Measurements from ENCODE around the gene WSB2. TPM values are rescaled to one million over a fixed set of nuclear protein-coding genes. Genes with fewer than 3 reads are reported as not detected.
A peak's percentile ranks its signal among the peaks of the same experiment; 100 is the strongest.
"Not testable (repeated sequence)": the region's sequence is repeated elsewhere in the genome, so short reads cannot be mapped to it uniquely, and the experiment has no call there.

WSB2 gene
- total RNA-seq, 1 donor from 2014 or later = 37.1 TPM

GRCh38 chr12:118098401-118098800, 37.4 kb upstream of the WSB2 start:
- H3K4me3 Mint-ChIP-seq = no peak overlapping the region
- H3K27ac Mint-ChIP-seq = peak overlapping the region; percentile 7
- no peak for TF ChIP-seq CTCF (IDR thresholded peaks at IDR 0.05; ENCODE audit: unreplicated experiment)
- no peaks in the 10 kb centered on the region for H3K36me3 Mint-ChIP-seq
- H3K4me1 Mint-ChIP-seq = peaks cover 5% of the 10 kb centered on the region
- DNase-seq (ENCODE audit: low spot score in 2 of 2, unreplicated experiment in 2 of 2) = no peak
- H3K27me3 Mint-ChIP-seq (ENCODE audit: low read depth) = no peaks in the 10 kb centered on the region
- H3K9me3 Mint-ChIP-seq = no peaks in the 10 kb centered on the region

- Mint-ChIP-seq H3K4me3 (no peak overlapping the region), H3K9me3 (no peaks in the 10 kb centered on the region)
These were observed 33.1 kb upstream of the WSB2 start for GRCh38 chr12:118094039-118094438.

GRCh38 chr12:118089782-118090181, 28.8 kb upstream of the WSB2 start:
- no peaks in the 10 kb centered on the region for H3K27me3 Mint-ChIP-seq (ENCODE audit: low read depth)
- no peaks in the 10 kb centered on the region for H3K4me1 Mint-ChIP-seq
- no peaks in the 10 kb centered on the region for H3K9me3 Mint-ChIP-seq
- no peak for TF ChIP-seq CTCF (IDR thresholded peaks at IDR 0.05; ENCODE audit: unreplicated experiment)
- H3K4me3 Mint-ChIP-seq = no peak overlapping the region
- H3K27ac Mint-ChIP-seq = no peak overlapping the region
- peaks cover 6% of the 10 kb centered on the region for H3K36me3 Mint-ChIP-seq
- no peak for DNase-seq (ENCODE audit: low spot score in 2 of 2, unreplicated experiment in 2 of 2)

More at GRCh38 chr12:118094039-118094438, 33.1 kb upstream of the WSB2 start:
- no peaks in the 10 kb centered on the region for H3K27me3 Mint-ChIP-seq (ENCODE audit: low read depth)
- no peak for DNase-seq (ENCODE audit: low spot score in 2 of 2, unreplicated experiment in 2 of 2)
- peaks cover 2% of the 10 kb centered on the region for H3K36me3 Mint-ChIP-seq
- no peak for TF ChIP-seq CTCF (IDR thresholded peaks at IDR 0.05; ENCODE audit: unreplicated experiment)
- no peak overlapping the region for H3K27ac Mint-ChIP-seq
- H3K4me1 Mint-ChIP-seq = no peaks in the 10 kb centered on the region

GRCh38 chr12:118082161-118082560, 21.2 kb upstream of the WSB2 start:
- DNase-seq (ENCODE audit: low spot score in 2 of 2, unreplicated experiment in 2 of 2) = no peak
- no peak overlapping the region for H3K4me3 Mint-ChIP-seq
- H3K36me3 Mint-ChIP-seq = peaks cover 24% of the 10 kb centered on the region
- H3K27me3 Mint-ChIP-seq (ENCODE audit: low read depth) = no peaks in the 10 kb centered on the region
- H3K4me1 Mint-ChIP-seq = no peaks in the 10 kb centered on the region
- TF ChIP-seq CTCF (IDR thresholded peaks at IDR 0.05; ENCODE audit: unreplicated experiment) = no peak
- no peak overlapping the region for H3K27ac Mint-ChIP-seq
- H3K9me3 Mint-ChIP-seq = peaks cover 6% of the 10 kb centered on the region

- H3K4me1 Mint-ChIP-seq; DNase-seq (ENCODE audit: low spot score in 2 of 2, unreplicated experiment in 2 of 2); H3K27me3 Mint-ChIP-seq (ENCODE audit: low read depth); H3K27ac Mint-ChIP-seq; H3K4me3 Mint-ChIP-seq; H3K9me3 Mint-ChIP-seq: not testable (repeated sequence)
- H3K36me3 Mint-ChIP-seq = peaks cover 24% of the 10 kb centered on the region
These were observed 20.5 kb upstream of the WSB2 start for GRCh38 chr12:118081521-118081920.

GRCh38 chr12:118073768-118074167, 12.8 kb upstream of the WSB2 start:
- no peak overlapping the region for H3K27ac Mint-ChIP-seq
- no peak for TF ChIP-seq CTCF (IDR thresholded peaks at IDR 0.05; ENCODE audit: unreplicated experiment)
- H3K4me3 Mint-ChIP-seq = no peak overlapping the region
- no peak for DNase-seq (ENCODE audit: low spot score in 2 of 2, unreplicated experiment in 2 of 2)
- no peaks in the 10 kb centered on the region for H3K27me3 Mint-ChIP-seq (ENCODE audit: low read depth)
- H3K4me1 Mint-ChIP-seq = no peaks in the 10 kb centered on the region
- peaks cover 6% of the 10 kb centered on the region for H3K9me3 Mint-ChIP-seq
- H3K36me3 Mint-ChIP-seq = peaks cover 14% of the 10 kb centered on the region

Measured in mesothelial cell of epicardium (in vitro differentiated cells).